Superior temporal gyrus (tissue), 1 donor: ENCODE results near the gene SERPINA12.
"Not testable (repeated sequence)": the region's sequence is repeated elsewhere in the genome, so short reads cannot be mapped to it uniquely, and the experiment has no call there.

Source experiments
- DNase-seq: peaks from one replicate; pipeline ENCODE4 v3.0.0-alpha.2; 2016; ENCODE audit errors: extremely low spot score

The SERPINA12 gene

GRCh38 chr14:94538070-94538740 is 28.9 kb upstream of the SERPINA12 start:
- no peak for DNase-seq

DNA sequence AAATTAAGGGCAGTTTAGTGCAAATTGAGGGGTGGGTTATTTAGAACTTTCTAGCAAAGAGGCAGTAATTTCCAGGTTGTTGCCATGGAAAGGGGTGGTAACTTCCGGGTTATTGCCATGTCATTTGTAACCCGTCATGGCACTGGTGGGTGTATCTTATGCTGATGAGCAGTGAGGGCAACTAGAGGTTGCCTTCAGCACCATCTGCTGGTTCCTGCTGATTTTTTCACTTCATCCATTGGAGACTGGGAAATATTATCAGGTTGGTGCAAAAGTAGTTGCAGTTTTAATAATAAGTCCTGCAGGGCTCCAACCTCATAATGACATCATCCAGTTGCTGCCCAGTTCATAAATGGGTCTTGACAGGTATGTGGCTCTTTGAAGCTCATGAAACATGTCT is 27.6 kb upstream of the SERPINA12 start:
- no peak for DNase-seq

DNA sequence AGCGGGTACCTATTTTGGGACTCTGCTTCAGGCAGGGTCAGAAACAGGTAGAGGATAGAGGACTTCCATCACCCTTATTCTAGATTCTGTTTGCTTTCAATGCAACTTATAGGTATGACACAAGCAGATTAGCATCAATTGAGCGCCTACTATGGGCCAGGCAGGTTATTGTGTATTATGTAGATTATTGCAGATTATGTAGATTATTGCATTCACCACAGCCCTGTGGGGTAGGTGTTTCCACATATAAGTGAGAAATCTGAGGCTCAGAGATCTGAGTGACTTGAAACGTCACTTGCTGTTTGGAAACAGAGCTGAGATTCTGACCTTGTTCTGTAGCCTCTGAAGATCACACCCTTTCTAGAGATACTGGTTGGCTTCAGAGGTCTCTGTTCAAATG is 26.2 kb upstream of the SERPINA12 start:
- no peak for DNase-seq

GRCh38 chr14:94532447-94532846 is 23.2 kb upstream of the SERPINA12 start:
- DNase-seq = no peak

- DNase-seq = no peak
These were observed 21.9 kb upstream of the SERPINA12 start for GRCh38 chr14:94531187-94531586.

DNA sequence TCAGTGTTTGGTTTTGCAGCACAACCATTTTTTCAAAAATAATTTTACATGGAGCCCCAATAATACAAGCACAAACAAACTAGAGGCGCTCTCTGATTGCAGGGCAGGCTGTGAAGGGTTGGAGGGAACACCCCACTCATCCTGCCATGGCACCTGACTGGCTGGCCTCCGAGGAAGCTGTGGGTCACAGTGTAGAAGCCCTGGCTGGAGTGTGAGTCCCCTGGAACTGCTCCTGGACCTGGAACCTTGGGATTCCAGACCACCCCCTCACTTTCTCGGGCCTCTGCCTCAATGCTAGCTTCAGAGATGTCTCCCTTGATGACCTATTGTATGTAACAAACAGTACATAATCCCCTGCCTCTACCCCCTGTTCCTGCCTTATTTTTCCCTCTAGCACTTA is 14.8 kb upstream of the SERPINA12 start:
- no peak for DNase-seq

GRCh38 chr14:94523265-94523664 is 14.0 kb upstream of the SERPINA12 start:
- no peak for DNase-seq

DNA sequence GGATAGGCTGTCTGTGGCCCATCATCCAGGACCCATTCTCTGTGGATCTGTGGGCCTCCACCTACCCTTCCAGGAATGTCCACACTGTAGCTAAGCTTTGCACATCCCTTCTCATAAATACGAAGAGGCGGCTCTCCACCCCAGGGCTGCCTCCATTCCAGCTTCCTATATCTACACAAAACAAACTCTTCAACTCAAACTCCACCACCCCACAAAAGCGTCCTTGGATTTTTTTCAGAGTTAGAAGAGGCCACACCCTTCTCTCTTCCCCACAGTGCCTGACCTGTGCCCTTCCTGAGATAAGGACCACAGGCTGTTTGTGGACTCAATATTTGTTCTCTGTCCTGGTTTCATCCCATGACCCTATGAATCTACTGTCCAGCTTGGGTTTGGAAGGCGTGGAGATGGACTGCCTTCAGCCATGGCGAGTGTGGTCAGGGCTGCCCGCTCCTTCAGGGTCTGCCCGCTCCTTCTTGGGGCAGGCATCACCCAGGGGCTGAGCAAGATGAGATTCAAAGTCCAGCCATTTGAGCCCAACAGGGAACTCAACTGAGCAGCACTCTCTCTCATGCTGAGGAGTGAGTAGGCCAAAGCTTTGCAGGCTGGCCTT is 13.0 kb upstream of the SERPINA12 start:
- no peak for DNase-seq

DNA sequence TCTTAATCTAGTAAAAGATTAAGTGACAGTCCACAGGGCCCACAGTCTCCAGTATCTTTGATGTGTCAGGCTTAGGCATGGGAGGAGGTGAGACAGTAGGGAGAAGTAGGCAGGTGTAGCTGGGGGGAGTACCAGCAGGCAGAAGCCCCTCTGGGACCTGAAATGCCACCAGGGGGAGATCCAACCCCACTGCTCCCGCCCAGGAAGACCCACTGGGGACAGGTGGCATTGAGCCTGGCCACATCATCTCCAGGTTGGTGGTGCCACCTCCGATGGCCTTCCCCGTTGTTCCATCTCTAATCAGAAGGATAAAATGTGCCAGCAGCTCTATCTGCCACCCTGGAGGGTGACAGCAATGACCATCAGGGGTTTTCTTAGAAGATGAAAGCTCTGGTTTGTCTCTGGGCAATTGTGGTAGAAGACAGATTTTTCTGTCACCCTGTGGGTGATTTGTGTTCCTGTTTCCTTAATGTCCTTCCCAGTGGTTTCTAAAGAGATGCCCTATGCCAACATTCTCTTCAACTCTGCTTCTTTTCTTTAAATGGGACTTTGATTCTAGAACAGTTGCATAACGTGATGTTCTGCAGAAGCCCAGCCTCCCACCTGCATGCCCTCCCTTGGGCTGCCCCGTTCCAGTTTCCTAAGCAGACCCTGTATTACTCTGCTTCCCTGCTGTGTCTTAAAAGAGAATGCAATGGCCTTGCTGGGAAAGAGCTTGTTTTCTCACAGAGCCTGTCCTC is 12.3 kb upstream of the SERPINA12 start:
- no peak for DNase-seq

DNA sequence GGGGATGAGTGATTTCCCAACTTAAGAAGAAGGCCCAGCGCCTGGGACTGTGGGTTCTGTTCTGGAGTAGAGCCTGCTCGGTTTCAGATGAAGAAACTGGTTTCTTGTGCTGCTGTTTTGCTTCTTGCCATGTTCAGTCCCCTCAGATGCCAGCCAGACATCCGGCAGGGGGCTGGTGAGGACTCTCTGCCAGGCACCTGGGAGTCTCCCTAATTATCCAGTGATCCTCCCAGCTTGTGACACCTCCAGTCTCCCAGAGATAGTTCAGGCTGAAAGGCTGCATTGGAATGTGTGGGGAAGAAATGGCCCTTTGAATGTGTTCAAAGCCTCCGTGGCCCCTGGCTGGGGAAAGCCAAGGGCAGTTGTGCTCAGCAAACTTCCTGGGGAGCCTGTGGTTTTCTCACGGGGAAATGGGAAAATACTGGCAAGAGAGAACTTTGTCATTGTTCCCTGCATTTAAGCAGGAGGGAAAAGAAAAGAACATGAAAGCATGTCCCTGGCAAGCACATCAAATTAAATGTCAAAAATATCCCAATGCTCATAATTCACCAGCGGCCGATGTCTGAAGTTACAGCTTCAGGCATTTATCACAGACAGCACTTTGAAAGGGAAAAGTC is 8.5 kb upstream of the SERPINA12 start:
- DNase-seq = no peak

DNA sequence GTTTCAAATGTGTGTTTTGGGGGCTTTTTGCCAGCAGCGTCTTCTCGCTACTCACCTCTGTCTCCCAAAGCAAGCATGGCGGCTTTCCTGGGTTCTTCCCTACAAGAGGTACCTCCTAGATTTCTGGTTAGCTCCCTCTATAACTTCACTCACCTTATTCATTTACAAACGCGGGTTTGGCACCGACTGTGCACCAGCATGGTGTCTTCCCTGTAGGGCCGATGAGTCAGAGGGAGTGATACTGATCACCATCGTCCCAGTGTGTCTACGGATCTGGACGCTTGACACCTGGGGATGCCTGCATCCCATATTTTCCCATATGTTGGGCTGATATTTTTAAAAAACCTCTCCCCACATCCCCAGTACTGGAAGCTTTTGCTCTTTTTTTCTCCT is 8.0 kb upstream of the SERPINA12 start:
- DNase-seq = no peak

- DNase-seq = no peak
These were observed 6.6 kb upstream of the SERPINA12 start for GRCh38 chr14:94515856-94516255.

GRCh38 chr14:94515426-94515825 is 6.2 kb upstream of the SERPINA12 start:
- no peak for DNase-seq

DNA sequence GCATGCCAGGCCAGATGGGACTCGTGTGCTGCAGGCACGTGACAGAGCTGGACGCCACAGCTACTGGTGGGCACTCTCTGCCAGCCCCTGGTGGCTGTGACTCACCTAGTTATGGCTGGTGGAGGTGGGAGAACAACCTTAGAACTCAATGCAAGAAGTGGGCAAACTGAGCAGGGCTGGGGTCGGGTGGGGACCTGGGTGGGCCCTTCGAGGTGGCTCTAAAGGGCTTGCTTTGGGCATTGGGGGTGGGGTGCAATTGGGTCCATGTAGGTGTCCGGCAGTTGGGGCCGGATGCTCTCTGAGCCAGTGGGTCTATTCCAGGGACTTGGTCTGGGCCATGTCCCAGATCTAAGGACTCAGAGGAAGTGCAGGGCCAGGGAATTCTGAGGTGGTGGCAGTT is 5.1 kb upstream of the SERPINA12 start:
- DNase-seq = no peak

DNA sequence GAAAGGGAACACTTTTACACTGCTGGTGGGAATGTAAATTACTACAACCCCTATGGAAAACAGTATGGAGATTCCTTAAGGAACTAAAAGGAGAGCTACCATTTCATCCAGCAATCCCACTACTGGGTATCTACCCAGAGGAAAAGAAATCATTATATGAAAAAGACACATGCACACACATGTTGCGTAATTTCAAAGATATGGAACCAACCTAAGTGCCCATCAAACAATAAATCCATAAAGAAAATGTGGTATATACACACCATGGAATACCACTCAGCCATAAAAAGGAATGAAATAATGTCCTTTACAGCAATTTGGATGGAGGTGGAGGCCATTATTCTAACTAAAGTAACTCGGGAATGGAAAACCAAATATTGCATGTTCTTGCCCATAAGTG is 1.2 kb upstream of the SERPINA12 start:
- DNase-seq = not testable (repeated sequence)

DNA sequence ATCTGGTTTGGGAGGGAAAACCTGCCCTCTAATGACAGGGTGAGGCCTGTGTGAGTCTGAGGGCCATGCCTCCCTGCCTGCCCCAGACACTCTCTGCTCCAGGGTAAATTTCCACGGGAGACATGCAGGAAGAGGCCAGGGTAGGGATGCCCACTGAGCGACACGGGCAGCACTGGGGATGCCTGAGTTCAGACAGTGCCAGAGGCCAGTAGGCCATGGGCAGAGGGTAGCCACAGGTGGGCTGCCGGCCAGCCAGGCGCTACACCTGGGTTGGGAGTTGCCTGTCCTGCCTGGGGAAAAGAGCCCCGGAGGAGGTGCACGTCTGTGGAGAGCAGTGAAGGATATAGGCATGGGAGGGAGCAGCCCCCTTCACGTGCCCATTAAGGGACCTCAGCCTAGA is 3.6 kb downstream of the SERPINA12 start:
- DNase-seq = no peak

- no peak for DNase-seq
These were observed 4.1 kb downstream of the SERPINA12 start for GRCh38 chr14:94505206-94505605.

GRCh38 chr14:94501588-94502516 is 7.4 kb downstream of the SERPINA12 start:
- DNase-seq = no peak

DNA sequence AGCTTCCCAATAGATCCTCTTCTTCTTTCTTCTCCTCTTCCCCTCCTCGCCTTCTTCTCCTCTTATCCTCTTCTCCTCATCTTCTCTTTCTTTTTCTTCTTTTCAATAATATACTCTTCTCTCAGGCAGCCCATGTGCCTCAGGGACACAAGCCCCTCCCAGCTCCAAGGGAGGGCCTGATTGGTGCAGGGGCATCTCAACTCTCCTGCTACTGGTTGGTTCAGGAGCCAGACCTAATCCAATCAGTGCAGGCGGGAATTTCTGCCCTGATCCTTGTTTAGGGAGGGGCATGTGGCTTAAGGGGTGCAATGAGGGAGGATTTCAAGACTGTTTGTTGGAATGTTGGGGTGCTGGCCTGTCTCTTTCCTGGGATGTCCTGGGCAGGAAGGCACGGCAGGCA is 9.0 kb downstream of the SERPINA12 start:
- no peak for DNase-seq

- DNase-seq = no peak
These were observed 9.6 kb downstream of the SERPINA12 start for GRCh38 chr14:94499673-94500072.

GRCh38 chr14:94498215-94498614 is 11.1 kb downstream of the SERPINA12 start:
- no peak for DNase-seq

GRCh38 chr14:94494085-94494484 is 15.2 kb downstream of the SERPINA12 start:
- no peak for DNase-seq
